Tibial nerve (tissue), 4 donors: Measurements from ENCODE around the gene ING4.

Source experiments
- EP300 ChIP-seq, 2 donors: sonication (generic); formaldehyde crosslinking; IDR thresholded peaks; one replicate each; pipeline ENCODE4 v1.6.1; 2017; ENCODE audit warnings: antibody characterized with exemption in 2 of 2, mild to moderate bottlenecking in 1 of 2
- TF ChIP-seq, protein P1 (sequence below), 5 experiments: fragments of 200-600 bp in 3 of 5; fragments of 450-650 bp in 2 of 5; sonication (generic) in 3 of 5; IDR thresholded peaks; one replicate each; pipeline ENCODE4 v1.5.1; 2016 to 2019; ENCODE audit warnings: antibody characterized with exemption in 5 of 5, mild to moderate bottlenecking in 3 of 5, moderate library complexity in 2 of 5

DNA sequence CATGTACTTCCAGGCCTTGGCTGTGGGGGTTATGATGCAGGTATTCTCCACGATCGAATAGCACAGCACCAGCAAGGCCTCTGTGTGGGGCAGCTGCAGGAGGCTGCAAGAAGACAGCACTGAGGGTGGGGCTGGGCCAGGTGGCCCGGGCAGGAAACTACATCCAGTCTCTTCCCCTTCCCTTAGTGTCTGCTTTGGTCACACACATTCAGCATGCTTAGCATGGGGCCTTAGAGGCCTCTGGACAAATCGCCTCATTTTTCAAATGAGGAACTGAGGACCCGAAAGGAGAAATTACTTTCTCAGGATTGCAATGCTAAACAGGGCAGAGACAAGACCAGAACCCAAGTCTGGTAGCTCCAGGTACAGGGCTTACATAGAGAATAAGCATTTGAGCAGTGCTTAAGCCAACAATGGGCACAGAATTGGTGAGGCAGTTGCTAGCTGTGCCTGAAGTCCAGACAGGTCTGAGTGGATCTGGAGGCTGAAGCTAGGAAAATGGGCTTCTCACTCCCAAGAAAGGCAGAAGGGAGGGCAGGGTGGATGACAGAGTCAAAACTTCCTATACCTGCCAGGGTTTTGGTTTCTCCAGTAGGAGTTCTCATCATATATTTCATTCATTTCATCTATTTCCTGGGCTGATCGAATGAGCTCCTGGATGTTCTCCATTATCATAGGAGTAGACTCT lies 19.2 kb downstream of the ING4 start:
- TF ChIP-seq, protein P1, sequence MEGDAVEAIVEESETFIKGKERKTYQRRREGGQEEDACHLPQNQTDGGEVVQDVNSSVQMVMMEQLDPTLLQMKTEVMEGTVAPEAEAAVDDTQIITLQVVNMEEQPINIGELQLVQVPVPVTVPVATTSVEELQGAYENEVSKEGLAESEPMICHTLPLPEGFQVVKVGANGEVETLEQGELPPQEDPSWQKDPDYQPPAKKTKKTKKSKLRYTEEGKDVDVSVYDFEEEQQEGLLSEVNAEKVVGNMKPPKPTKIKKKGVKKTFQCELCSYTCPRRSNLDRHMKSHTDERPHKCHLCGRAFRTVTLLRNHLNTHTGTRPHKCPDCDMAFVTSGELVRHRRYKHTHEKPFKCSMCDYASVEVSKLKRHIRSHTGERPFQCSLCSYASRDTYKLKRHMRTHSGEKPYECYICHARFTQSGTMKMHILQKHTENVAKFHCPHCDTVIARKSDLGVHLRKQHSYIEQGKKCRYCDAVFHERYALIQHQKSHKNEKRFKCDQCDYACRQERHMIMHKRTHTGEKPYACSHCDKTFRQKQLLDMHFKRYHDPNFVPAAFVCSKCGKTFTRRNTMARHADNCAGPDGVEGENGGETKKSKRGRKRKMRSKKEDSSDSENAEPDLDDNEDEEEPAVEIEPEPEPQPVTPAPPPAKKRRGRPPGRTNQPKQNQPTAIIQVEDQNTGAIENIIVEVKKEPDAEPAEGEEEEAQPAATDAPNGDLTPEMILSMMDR (IDR thresholded peaks at IDR 0.05), result no peak
- no peak for TF ChIP-seq EP300 (IDR thresholded peaks at IDR 0.05)
